K562 (cell line): ENCODE data around the gene ZNF618. TPM values are rescaled to one million over a fixed set of nuclear protein-coding genes. Genes with fewer than 3 reads are reported as not detected.

ENCODE experiments used
- ATAC-seq: fragments of 200-7000 bp; cut with Tn5 transposase; 3 replicates; pipeline ENCODE4 v1.9.1; 2020; ENCODE audit warnings: moderate library complexity
- BruUV-seq: library from RNA; stranded (reverse); fragments of 400-500 nt; replicated peaks from 2 replicates; lab custom pipeline; 2021; lab: Mats Ljungman, UMichigan
- CTCF ChIA-PET: fragments of 300-600 bp; formaldehyde crosslinking; extraction: SDS; loops from one replicate; lab custom pipeline; 2021; ENCODE audit warnings: low intra/inter-chr PET ratio; lab: Yijun Ruan, JAX
- POLR2A ChIA-PET: fragments of 300-600, 350-650 bp; sonication (Branson Sonifier 250); formaldehyde crosslinking; extraction: SDS; loops from one replicate; lab custom pipeline; 2021; ENCODE audit warnings: antibody characterized with exemption, inconsistent platforms; lab: Yijun Ruan, JAX
- DNase-seq, 4 experiments: peaks; one replicate each; pipeline versions ENCODE4 v3.0.0 to v3.0.0-alpha.2; 2011 to 2018; ENCODE audit warnings: low spot score in 3 of 4, mixed read lengths in 3 of 4; ENCODE audit errors: extremely low read depth in 1 of 4
- FAIRE-seq: peaks from 2 replicates; lab custom pipeline; 2011; peaks lifted over from hg19 to GRCh38; lab: Jason Lieb, UNC
- H2AFZ ChIP-seq: 2 replicates; pipeline ENCODE4 v1.6.0; 2011; ENCODE audit warnings: low read depth, low read length, control low read depth, inconsistent platforms
- H3K27ac ChIP-seq: fragments of 200-600 bp; 3 replicates; pipeline ENCODE4 v1.8.0; 2011; ENCODE audit warnings: low read depth, mild to moderate bottlenecking, control low read depth, inconsistent platforms, low read length, moderate library complexity, mixed read lengths; ENCODE audit errors: extremely low read depth
- H3K27me3 ChIP-seq, 2 experiments: fragments of 300-600 bp in 1 of 2; 2 replicates in 1 of 2; 3 replicates in 1 of 2; pipeline versions ENCODE4 v1.6.0 to v1.8.0; 2011; ENCODE audit warnings: inconsistent platforms in 2 of 2, low read length in 2 of 2, mild to moderate bottlenecking in 1 of 2, mixed read lengths in 1 of 2, moderate library complexity in 1 of 2; ENCODE audit not compliant: control insufficient read depth in 2 of 2, insufficient read depth in 2 of 2
- H3K36me3 ChIP-seq: fragments of 300-600 bp; 3 replicates; pipeline ENCODE4 v1.8.0; 2011; ENCODE audit warnings: mild to moderate bottlenecking, low read length, inconsistent platforms; ENCODE audit not compliant: control insufficient read depth, insufficient read depth
- H3K4me1 ChIP-seq, 2 experiments: fragments of 200-600 bp in 1 of 2; replicated peaks in 1 of 2; 2 replicates in 1 of 2; 3 replicates in 1 of 2; pipeline versions ENCODE4 v1.5.1 to v1.8.0; 2011; ENCODE audit warnings: inconsistent platforms in 2 of 2, low read length in 2 of 2, mild to moderate bottlenecking in 1 of 2, mixed read lengths in 1 of 2, moderate library complexity in 1 of 2; ENCODE audit not compliant: control insufficient read depth in 2 of 2, insufficient read depth in 2 of 2
- H3K4me2 ChIP-seq: 2 replicates; pipeline ENCODE4 v1.6.1; 2011; ENCODE audit warnings: low read length, control low read depth, inconsistent platforms, mixed read lengths; ENCODE audit not compliant: insufficient read depth
- H3K4me3 ChIP-seq: fragments of 200-600 bp; sonication (generic), shearing (Covaris generic); 2 replicates; pipeline ENCODE4 v1.5.1; 2016; ENCODE audit warnings: control low read depth, inconsistent platforms
- H3K79me2 ChIP-seq: fragments of 200-600 bp; 3 replicates; pipeline ENCODE4 v1.8.0; 2011; ENCODE audit warnings: low read length, inconsistent platforms; ENCODE audit not compliant: control insufficient read depth, insufficient read depth
- H3K9ac ChIP-seq, 2 experiments: 2 replicates each; pipeline versions ENCODE4 v1.6.0 to v1.6.1; 2011; ENCODE audit warnings: low read depth in 2 of 2, low read length in 2 of 2, control low read depth in 1 of 2, inconsistent platforms in 1 of 2, mild to moderate bottlenecking in 1 of 2, mixed read lengths in 1 of 2; ENCODE audit not compliant: insufficient read depth in 1 of 2
- H3K9me1 ChIP-seq: one replicate; pipeline ENCODE4 v1.6.0; 2011; ENCODE audit warnings: inconsistent platforms, mild to moderate bottlenecking, low read length, moderate library complexity; ENCODE audit not compliant: control insufficient read depth, insufficient read depth
- H3K9me3 ChIP-seq: replicated peaks from 2 replicates; pipeline ENCODE4 v1.5.1; 2011; ENCODE audit warnings: low read depth, low read length, inconsistent platforms; ENCODE audit not compliant: control insufficient read depth, insufficient read depth
- H4K20me1 ChIP-seq: replicated peaks from 2 replicates; pipeline ENCODE4 v1.6.1; 2011; ENCODE audit warnings: low read length, inconsistent platforms, mixed read lengths; ENCODE audit not compliant: control insufficient read depth, insufficient read depth
- ATF7 ChIP-seq: fragments of 450-650 bp; IDR thresholded peaks from 2 replicates; pipeline ENCODE4 v1.7.1; 2014; ENCODE audit warnings: mild to moderate bottlenecking, moderate library complexity
- DNMT1 ChIP-seq: fragments of 450-650 bp; IDR thresholded peaks from 2 replicates; pipeline ENCODE4 v1.6.1; 2016; ENCODE audit warnings: antibody characterized with exemption, mild to moderate bottlenecking
- ZBTB11 ChIP-seq, 3 experiments: fragments of 200-800 bp in 1 of 3; fragments of 250-450 bp in 1 of 3; fragments of 450-650 bp in 1 of 3; sonication (Bioruptor Pico) in 1 of 3; sonication (Bioruptor generic) in 1 of 3; formaldehyde crosslinking in 1 of 3; IDR thresholded peaks; 2 replicates each; pipeline versions ENCODE4 v1.6.1 to v1.8.0; 2016 to 2022; ENCODE audit warnings: mild to moderate bottlenecking in 2 of 3, missing genetic modification characterization in 2 of 3, missing compliant biosample characterization in 1 of 3, moderate library complexity in 1 of 3
- WGBS: fragments of 100-300 bp; shearing (Covaris generic); methylation state at CpG from one replicate; pipeline ENCODE4 v1.1.6; 2016; ENCODE audit warnings: low coverage, mixed read lengths; ENCODE audit not compliant: insufficient coverage; ENCODE audit errors: missing lambda C conversion rate; 5-methylcytosine and 5-hydroxymethylcytosine counted together
- in situ Hi-C: fragments of 300-500 bp; cut with MboI; formaldehyde crosslinking; loops from 4 replicates; pipeline ENCODE4 v1.15.0; 2018; ENCODE audit warnings: inconsistent platforms, mixed read lengths
- intact Hi-C: fragments of 100-400 bp; cut with micrococcal nuclease; formaldehyde crosslinking; loops from 2 replicates; pipeline ENCODE4 v1.14.2; 2022
- polyA plus RNA-seq, 8 experiments: library from polyadenylated mRNA; depleted of rRNA in 4 of 8; stranded (reverse) in 5 of 8; unstranded in 3 of 8; fragments of >200 nt; fragmentation: Nextera tagmentation in 2 of 8; fragmentation: Illumina TruSeq in 1 of 8; extraction: Ambion mirVana in 2 of 8; extraction: Trizol in 1 of 8; gene quantifications; 2 replicates each; pipeline versions ENCODE4 v1.2.1 to v1.2.3, GENCODE V29; 2011 to 2014; ENCODE audit warnings: inconsistent platforms in 1 of 8, missing spikeins in 1 of 8
- total RNA-seq, 7 experiments: library from RNA; depleted of rRNA in 6 of 7; stranded (reverse); fragments of >200 nt in 6 of 7; fragmentation: Illumina TruSeq in 2 of 7; extraction: Trizol in 2 of 7; gene quantifications; 2 replicates each; pipeline versions ENCODE4 v1.2.1 to v1.2.3, GENCODE V29; 2011 to 2021; ENCODE audit warnings: low replicate concordance in 1 of 7

Gene ZNF618
- total and polyA plus RNA-seq, 9 of the 15 experiments (the other 6 are each of a cell fraction or from before 2014, with no cell fraction given): 0.08 to 13.7 (median 3.4) TPM

- DNase-seq: no peak
- CTCF ChIA-PET: no interaction called here
- no peak for TF ChIP-seq ZBTB11 (CRISPR knock-in tag; IDR thresholded peaks at IDR 0.05)
- TF ChIP-seq DNMT1: no peak
- TF ChIP-seq ATF7: no peak
Observed at GRCh38 chr9:114054191-114054690, 178.1 kb downstream of the ZNF618 start.

More at GRCh38 chr9:114054191-114054690, 178.1 kb downstream of the ZNF618 start:
- Histone ChIP-seq H2AFZ (no peak overlapping the region), H3K9me1 (no peaks in the 10 kb centered on the region), H3K79me2 (no peaks in the 10 kb centered on the region), H3K27ac (no peak overlapping the region), H3K36me3 (peaks cover 4% of the 10 kb centered on the region; the same call in 2 of the 3 replicates), H3K9ac (no peak overlapping the region), H3K4me3 (no peak overlapping the region), H3K4me2 (no peak overlapping the region), H3K9me3 (no peaks in the 10 kb centered on the region), H4K20me1 (peaks cover 3% of the 10 kb centered on the region; the same call in 1 of the 2 replicates), H3K4me1 (no peaks in the 10 kb centered on the region), H3K27me3 (peaks cover 0 to 15% of the 10 kb centered on the region in 2 experiments; a peak in 2 of 5 replicates)
- ATAC-seq (no peak), FAIRE-seq (no peak)
- POLR2A ChIA-PET: no interaction called here
- in situ Hi-C loops (no loop called here), intact Hi-C loops (no loop called here)
- BruUV-seq: no TSS peak
- 28% methylated on average over 10 of the region's 10 CpGs for WGBS
